Stimulated activated CD4-positive, alpha-beta T cell treated with anti-CD3 and anti-CD28 coated beads, Interleukin-15, amount 100 ng/mL, for 24 hours (primary cell): Measurements from ENCODE around the gene TRIM7.
A peak's percentile ranks its signal among the peaks of the same experiment; 100 is the strongest.
"Not testable (repeated sequence)": the region's sequence is repeated elsewhere in the genome, so short reads cannot be mapped to it uniquely, and the experiment has no call there.

Source experiments
- DNase-seq: peaks from one replicate; pipeline ENCODE4 v3.0.0-alpha.2; 2020

The TRIM7 gene

GRCh38 chr5:181232593-181232992 lies 27.6 kb upstream of the TRIM7 start:
- no peak for DNase-seq

DNA sequence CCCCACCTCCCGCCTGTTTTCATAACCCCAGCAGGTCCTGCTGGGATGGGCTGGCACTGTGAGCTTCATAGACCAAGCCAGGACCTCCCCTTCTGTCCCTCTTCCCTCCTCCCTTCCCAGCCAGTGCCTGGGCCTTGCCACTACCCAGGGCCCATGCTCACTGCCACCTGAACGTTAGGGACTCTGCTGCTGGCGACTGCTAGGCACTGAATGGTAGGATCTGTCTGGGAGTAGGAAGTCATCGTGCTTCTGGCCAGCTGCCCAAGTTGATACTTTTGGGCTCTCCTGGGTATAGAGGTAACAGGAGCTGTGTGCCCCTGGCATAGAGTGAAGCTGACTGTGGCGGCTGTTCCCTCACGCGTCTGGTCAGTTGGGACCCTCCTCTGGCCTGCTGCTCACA lies 26.4 kb upstream of the TRIM7 start:
- no peak for DNase-seq

DNA sequence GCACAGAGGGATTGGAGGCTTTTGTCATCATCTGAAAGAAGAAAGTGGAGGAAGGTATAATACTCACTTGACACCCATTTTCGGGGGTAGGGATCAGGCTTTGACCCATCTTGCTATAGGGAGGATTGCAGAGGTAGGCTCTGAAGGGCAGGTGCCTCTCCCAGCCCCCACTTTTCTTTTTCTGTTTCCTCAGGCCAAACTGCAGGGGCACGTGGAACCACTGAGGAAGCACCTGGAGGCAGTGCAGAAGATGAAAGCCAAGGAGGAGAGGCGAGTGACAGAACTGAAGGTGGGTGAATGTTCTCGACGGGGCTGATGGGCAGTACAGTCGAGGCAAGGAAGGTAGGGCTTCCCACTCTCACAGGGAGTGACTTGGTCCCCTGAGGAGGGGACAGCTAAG lies 25.6 kb upstream of the TRIM7 start:
- no peak for DNase-seq

- DNase-seq = no peak
Measured at GRCh38 chr5:181229996-181230395, 25.0 kb upstream of the TRIM7 start.

GRCh38 chr5:181224390-181225229 lies 19.6 kb upstream of the TRIM7 start:
- DNase-seq = no peak

GRCh38 chr5:181223729-181224389 lies 18.9 kb upstream of the TRIM7 start:
- peak; percentile 72 for DNase-seq

DNA sequence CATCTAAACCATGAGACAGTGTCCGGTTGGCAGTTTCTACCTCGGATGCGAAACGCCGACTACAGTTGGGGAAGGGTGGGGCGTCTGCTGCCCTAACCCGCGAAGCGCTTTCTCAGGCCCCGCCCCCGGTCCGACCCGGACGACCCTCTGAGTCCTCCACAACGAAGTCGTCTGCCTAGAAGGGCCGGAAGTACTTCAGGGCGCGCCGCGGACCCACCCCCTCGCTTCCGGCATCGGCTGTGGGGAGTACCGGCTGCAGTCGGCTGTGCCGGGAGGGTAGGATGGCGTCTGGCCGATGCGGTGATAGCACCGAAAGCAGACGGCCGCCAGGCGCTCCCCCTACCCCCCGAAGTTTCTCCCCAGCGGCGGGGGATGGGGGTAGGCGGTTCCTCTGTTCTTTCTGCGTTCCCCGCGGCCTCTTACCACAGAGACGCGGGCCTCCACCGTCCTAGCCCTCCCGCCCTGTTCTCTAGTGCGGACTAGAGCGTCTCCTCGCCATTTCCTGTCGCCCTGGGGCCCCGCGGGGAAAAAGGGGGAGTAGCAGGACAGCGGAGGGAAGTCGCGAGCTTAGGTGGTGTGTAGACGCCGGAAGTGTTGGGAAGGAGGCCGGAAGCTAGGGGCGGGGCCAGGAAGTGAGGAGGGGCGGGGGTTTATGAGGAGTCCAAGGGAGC lies 18.2 kb upstream of the TRIM7 start, which contains the start of gene TRIM41:
TSS of gene TRIM41 (plus strand) at position 224 of the 671 bp plus-strand sequence. CDS start 719 bp downstream, outside the sequence.
- DNase-seq = peak; percentile 99

- no peak for DNase-seq
Measured at GRCh38 chr5:181222630-181223057, 17.6 kb upstream of the TRIM7 start.

DNA sequence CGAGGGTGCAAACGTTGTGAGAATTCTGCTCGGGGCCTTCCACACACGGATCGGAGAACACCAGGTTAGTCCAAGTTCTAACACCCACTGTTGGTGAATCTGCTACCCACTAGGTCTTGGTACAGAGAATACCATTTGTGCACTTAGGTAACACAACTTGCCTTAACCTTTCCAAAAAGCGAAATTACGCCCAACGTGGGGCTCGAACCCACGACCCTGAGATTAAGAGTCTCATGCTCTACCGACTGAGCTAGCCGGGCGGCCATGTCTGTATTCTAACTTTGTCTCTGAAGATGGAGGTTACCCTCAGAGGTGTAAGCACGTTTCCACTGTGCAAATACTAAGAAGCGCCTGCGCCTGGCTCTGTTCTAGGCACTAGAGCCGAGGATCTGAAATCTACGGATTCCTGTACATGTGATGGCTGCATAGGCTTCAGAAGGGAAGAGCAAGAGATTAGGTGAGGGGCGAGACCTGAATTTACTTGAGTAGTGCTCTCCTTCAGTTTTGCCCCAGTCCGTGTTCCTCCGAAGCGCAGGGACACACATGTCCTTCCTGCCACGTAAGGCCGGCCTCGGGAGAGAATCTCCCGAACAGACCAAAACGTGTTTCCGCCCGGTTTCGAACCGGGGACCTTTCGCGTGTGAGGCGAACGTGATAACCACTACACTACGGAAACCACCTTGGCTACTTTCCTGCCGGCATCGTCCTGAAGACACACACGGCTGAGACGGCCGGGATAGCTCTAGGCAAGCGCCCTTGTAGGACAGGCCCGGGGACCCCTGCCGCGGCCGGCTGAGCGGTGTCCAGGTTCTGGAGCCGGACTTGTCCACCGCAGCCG lies 17.0 kb upstream of the TRIM7 start:
- peak; percentile 95 for DNase-seq

DNA sequence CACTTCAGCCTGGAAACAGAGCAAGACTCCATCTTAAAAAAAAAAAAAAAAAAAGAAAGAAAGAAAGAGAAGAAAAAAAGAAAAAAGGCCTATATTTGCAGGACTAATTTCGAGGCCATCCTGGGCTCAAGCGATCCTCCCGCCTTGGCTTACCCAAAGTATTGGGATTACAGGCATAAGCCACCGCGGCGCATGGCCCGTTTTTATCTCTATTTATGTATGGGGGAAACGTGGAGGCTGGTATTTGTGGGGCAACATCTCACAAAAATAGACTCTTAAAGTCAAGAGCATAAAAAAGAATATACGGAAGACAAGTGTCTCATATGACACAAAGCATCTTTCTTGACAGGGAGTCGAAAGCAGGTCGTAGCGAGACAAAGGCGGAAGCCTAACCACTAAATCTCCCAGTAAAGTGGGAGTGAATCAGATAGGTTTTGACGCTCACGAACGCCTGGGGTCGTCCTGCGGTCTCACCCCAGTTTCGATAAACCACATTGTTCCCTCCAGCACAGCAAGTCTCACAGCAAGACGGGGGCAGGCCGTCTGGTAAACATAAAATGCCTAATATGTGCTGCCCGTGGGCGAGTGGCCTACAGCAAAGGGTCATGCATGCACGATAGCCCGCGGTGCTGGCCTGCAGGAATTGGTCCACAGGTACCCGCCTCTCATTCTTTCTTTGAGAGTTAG lies 16.3 kb upstream of the TRIM7 start:
- no peak for DNase-seq

GRCh38 chr5:181220178-181220515 lies 15.2 kb upstream of the TRIM7 start:
- DNase-seq = no peak

GRCh38 chr5:181219262-181220177 lies 14.5 kb upstream of the TRIM7 start:
- no peak for DNase-seq

- DNase-seq = no peak
Measured at GRCh38 chr5:181218795-181219124, 13.8 kb upstream of the TRIM7 start.

GRCh38 chr5:181217803-181218062 lies 12.7 kb upstream of the TRIM7 start:
- peak; percentile 46 for DNase-seq

GRCh38 chr5:181217111-181217802 lies 12.3 kb upstream of the TRIM7 start:
- DNase-seq = peak; percentile 81

DNA sequence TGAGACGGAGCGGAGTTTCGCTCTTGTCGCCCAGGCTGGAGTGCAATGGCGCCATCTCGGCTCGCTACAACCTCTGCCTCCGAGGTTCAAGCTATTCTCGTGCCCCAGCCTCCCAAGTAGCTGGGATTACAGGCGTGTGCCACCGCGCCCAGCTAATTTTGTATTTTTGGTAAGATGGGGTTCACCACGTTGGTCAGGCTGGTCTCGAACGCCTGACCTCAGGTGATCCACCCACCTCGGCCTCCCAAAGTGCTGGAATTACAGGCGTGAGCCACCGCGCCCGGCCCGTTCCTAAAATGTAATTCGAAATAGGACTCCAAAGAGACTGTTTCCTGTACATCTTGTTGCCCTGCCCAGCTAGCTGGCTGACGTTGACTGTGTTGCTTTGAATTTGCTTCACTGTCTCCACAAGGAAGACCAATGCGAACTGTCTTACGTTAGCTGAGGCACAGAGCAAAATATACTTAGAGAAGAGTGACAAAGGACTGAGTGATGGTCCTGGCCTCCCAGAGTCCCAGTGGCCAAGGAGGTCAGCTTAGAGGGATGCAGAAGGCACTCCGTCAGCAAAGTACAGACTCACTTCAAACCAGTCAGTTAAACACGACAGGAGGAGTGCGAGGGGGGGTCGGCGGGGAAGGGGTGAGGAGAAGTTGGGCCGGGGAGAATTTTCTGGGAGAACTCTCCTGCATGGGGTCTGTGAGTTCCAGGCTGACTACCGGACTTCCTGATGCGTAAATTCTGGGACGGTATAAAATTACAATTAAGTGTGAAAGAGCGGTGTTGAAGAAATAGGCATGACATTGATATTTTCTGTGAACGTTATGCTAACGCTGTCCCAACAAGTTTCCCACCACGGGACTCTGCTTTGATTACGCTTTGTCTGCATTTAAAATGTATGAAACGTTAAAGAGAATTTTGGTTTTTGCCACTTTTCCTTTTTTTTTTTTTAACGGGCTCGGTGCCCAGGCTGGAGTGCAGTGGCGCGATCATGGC lies 11.3 kb upstream of the TRIM7 start:
- DNase-seq = no peak

DNA sequence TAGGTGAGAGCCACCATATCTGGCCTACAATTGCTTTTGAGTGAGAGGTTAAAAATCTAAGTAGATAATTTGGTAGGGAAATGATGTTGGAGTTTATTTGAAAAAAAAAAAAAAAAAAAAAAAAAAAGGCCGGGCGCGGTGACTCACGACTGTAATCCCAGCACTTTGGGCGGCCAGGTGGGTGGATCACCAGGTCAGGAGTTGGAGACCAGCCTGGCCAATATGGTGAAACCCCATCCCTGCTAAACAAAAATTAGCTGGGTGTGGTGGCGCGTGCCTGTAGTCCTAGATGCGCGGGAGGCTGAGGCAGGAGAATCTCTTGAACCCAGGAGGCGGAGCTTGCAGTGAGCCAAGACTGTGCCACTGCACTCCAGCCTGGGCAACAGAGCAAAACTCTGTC lies 9.3 kb upstream of the TRIM7 start:
- not testable (repeated sequence) for DNase-seq

GRCh38 chr5:181212934-181213333 lies 7.9 kb upstream of the TRIM7 start:
- DNase-seq = no peak

DNA sequence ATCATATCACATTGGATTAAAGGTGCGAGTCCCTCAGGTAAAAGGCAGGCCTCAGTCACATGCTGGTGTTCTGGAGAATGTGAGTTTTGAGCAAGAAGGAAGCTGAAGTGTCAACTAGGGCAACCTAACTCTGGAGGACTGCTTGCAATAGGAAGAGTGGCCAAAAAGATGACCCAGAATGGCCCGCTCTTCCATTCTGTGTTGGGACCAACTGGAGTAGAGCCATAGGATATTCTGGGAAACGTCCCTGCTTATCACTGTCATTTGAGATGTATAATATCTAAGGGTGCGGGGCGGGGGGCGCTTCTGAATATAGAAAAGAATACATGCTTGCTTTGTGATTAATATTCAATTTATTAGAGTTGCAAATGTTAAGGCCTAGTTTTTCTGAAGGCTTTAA lies 7.1 kb upstream of the TRIM7 start:
- DNase-seq = no peak

GRCh38 chr5:181211208-181211607 lies 6.2 kb upstream of the TRIM7 start:
- DNase-seq = no peak
